ENCODE measurements around the gene BTBD2. TPM values are rescaled to one million over a fixed set of nuclear protein-coding genes. Genes with fewer than 3 reads are reported as not detected.

The BTBD2 gene
- total and polyA plus RNA-seq, 2 of the 13 experiments (the other 11 are each of a cell fraction or from before 2014, with no cell fraction given), result 28.1 to 45.3 TPM

- TF ChIP-seq PRDM15 (CRISPR knock-in tag; IDR thresholded peaks at IDR 0.05), result 0 out of 2 replicates have a peak, but pooled peaks have one; percentile 17
- TF ChIP-seq RARA (CRISPR knock-in tag; IDR thresholded peaks at IDR 0.05), result peak; percentile 44; the same call in 1 of the 2 replicates
- peak; percentile 70; the same call in 1 of the 2 replicates for TF ChIP-seq ZNF24 (IDR thresholded peaks at IDR 0.05)
- no peak for TF ChIP-seq ATF1 (CRISPR knock-in tag; IDR thresholded peaks at IDR 0.05)
- TF ChIP-seq HNRNPL (IDR thresholded peaks at IDR 0.05; ENCODE audit: low read depth, low read length), result peak; percentile 85
- TF ChIP-seq HOXA5 (CRISPR knock-in tag; IDR thresholded peaks at IDR 0.05), result no peak
- no peak for TF ChIP-seq TBP (CRISPR knock-in tag; IDR thresholded peaks at IDR 0.05)
- TF ChIP-seq RBFOX2 (IDR thresholded peaks at IDR 0.05; ENCODE audit: low read depth, low read length), result no peak
- TF ChIP-seq ZNF281 (CRISPR knock-in tag; IDR thresholded peaks at IDR 0.05; ENCODE audit: borderline replicate concordance), result no peak
- peak; percentile 20; the same call in 1 of the 2 replicates for TF ChIP-seq RXRA (CRISPR knock-in tag; IDR thresholded peaks at IDR 0.05)
- TF ChIP-seq ZNF17 (CRISPR knock-in tag; IDR thresholded peaks at IDR 0.05), result no peak
These were observed 16.9 kb upstream of the BTBD2 start (continued) for GRCh38 chr19:2032296-2032941.

Data from HepG2 (cell line).